ENCODE results near the gene MYCBP. TPM values are rescaled to one million over a fixed set of nuclear protein-coding genes. Genes with fewer than 3 reads are reported as not detected.

MYCBP gene
- total and polyA plus RNA-seq, 2 of the 8 experiments (the other 6 are each of a cell fraction or from before 2014, with no cell fraction given): 22.4 to 38.2 TPM

DNA sequence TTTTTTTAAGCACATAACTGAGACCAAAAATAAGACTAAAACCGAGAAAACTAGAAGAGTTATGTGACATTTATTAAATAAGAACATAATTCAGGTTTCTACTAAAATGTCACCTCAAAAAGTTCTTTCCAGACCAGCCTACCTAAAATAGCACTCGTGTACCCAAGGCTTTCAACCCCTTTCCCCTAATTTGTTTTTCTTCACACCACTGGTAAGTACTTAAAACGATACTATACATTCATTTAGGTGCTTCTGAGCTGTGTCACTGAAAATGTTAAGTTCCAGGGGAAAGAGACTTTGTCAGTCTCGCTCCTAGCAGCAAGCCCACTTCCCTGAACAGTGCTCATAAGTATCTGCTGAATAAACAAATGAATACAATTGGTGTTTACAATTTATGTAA, 20.4 kb downstream of the MYCBP start:
- H2BK5ac ChIP-seq (ENCODE audit: low read depth, low read length): no peak overlapping the region
- H4K8ac ChIP-seq (ENCODE audit: extremely low read depth, insufficient read depth, low read length): no peak overlapping the region
- H2BK120ac ChIP-seq (replicated peaks; ENCODE audit: low read depth, low read length): no peak overlapping the region
- POLR2A ChIA-PET (ENCODE audit: partially characterized antibody): interaction anchor here (0.6 kb wide), 1 partner anchor 410 kb away, joined by 3 read pairs; no protein-coding TSS in a partner anchor
- DNase-seq (ENCODE audit: low read depth in 1 of 2, low spot score in 2 of 2): no peak
- H3K79me1 ChIP-seq (ENCODE audit: low read depth, low read length): no peaks in the 10 kb centered on the region; the same call in 1 of the 2 replicates
- H4K5ac ChIP-seq (ENCODE audit: insufficient read length, low read depth, low read length): no peak overlapping the region
- no peaks in the 10 kb centered on the region for H3K27me3 ChIP-seq (replicated peaks in 1 of 4; ENCODE audit: control insufficient read depth in 3 of 4, extremely low read depth in 1 of 4, insufficient read depth in 3 of 4, low read length in 3 of 4)
- no peak overlapping the region for H3K18ac ChIP-seq (ENCODE audit: extremely low read depth, low read length)
- H2BK15ac ChIP-seq (ENCODE audit: low read length): no peak overlapping the region
- no peak overlapping the region for H3K4me3 ChIP-seq (ENCODE audit: extremely low read depth in 1 of 4, insufficient read depth in 2 of 4, low read depth in 3 of 4, low read length in 4 of 4)
- no peak overlapping the region for H3K14ac ChIP-seq (ENCODE audit: insufficient read length)
- no peak overlapping the region for H2AK5ac ChIP-seq (ENCODE audit: low read depth, low read length)
- H3K9ac ChIP-seq (replicated peaks in 1 of 4; ENCODE audit: extremely low read depth in 1 of 4, low read depth in 3 of 4, low read length in 3 of 4): no peak overlapping the region
- peaks cover 0 to 5% of the 10 kb centered on the region in 2 experiments; a peak in 2 of 4 replicates for H3K79me2 ChIP-seq (ENCODE audit: control insufficient read depth in 1 of 2, insufficient read depth in 2 of 2, low read length in 2 of 2)
- no peak overlapping the region for H4K91ac ChIP-seq (replicated peaks; ENCODE audit: insufficient read length, low read length)
- no peak overlapping the region for H2AFZ ChIP-seq (ENCODE audit: low read length)
- CTCF ChIA-PET (ENCODE audit: partially characterized antibody): interaction anchor here (0.7 kb wide), 2 partner anchors 34 to 133 kb away, joined by 3 to 4 read pairs; no protein-coding TSS in a partner anchor
- no peak overlapping the region for H3K4ac ChIP-seq (replicated peaks; ENCODE audit: insufficient read length, low read depth, low read length)
- peaks cover 0 to 1% of the 10 kb centered on the region in 2 experiments for H4K20me1 ChIP-seq (replicated peaks in 1 of 2; ENCODE audit: control insufficient read depth in 1 of 2, insufficient read depth in 2 of 2, low read length in 2 of 2)
- WGBS, 2 experiments (ENCODE audit: extremely low coverage in 1 of 2, insufficient coverage in 1 of 2, insufficient read length in 1 of 2, insufficient replicate concordance in 2 of 2, low coverage in 1 of 2, low lambda C conversion rate in 2 of 2, missing lambda C conversion rate in 1 of 2): 88% methylated on average over 4 of the region's 4 CpGs; no CpG with 5 or more reads in 1 of the 2 experiments
- H3K27ac ChIP-seq (ENCODE audit: low read depth, low read length): no peak overlapping the region
- no peak for FAIRE-seq
- H3K4me1 ChIP-seq (replicated peaks in 1 of 4; ENCODE audit: control insufficient read depth in 3 of 4, insufficient read depth in 4 of 4, low read length in 3 of 4): no peaks in the 10 kb centered on the region
- no peak overlapping the region for H2BK20ac ChIP-seq (ENCODE audit: low read length)
- H3K56ac ChIP-seq (replicated peaks; ENCODE audit: insufficient read length, low read depth, low read length): no peak overlapping the region
- H3K4me2 ChIP-seq (ENCODE audit: insufficient read depth in 1 of 2, low read depth in 2 of 2, low read length in 2 of 2): no peak overlapping the region
- H2BK12ac ChIP-seq (ENCODE audit: low read depth, low read length): no peak overlapping the region
- H3K9me3 ChIP-seq (ENCODE audit: insufficient read depth in 2 of 2, low read depth in 1 of 2, low read length in 1 of 2): no peaks in the 10 kb centered on the region
- no peak overlapping the region for H3K23ac ChIP-seq (ENCODE audit: insufficient read length)
- H3K23me2 ChIP-seq (ENCODE audit: low read depth, low read length): no peaks in the 10 kb centered on the region
- peaks cover 3 to 57% (median 22%) of the 10 kb centered on the region in 4 experiments; a peak in 7 of 8 replicates for H3K36me3 ChIP-seq (ENCODE audit: control insufficient read depth in 2 of 4, insufficient read depth in 4 of 4, low read length in 3 of 4)
